Stimulated activated CD8-positive, alpha-beta memory T cell treated with anti-CD3 and anti-CD28 coated beads, Interleukin-7, amount 100 ng/mL, for 1 hour (primary cell): ENCODE data around the gene MVK.

Source experiments
- DNase-seq, 2 donors: peaks; one replicate each; pipeline ENCODE4 v3.0.0-alpha.2; 2020; ENCODE audit warnings: low read depth in 2 of 2

MVK gene

DNA sequence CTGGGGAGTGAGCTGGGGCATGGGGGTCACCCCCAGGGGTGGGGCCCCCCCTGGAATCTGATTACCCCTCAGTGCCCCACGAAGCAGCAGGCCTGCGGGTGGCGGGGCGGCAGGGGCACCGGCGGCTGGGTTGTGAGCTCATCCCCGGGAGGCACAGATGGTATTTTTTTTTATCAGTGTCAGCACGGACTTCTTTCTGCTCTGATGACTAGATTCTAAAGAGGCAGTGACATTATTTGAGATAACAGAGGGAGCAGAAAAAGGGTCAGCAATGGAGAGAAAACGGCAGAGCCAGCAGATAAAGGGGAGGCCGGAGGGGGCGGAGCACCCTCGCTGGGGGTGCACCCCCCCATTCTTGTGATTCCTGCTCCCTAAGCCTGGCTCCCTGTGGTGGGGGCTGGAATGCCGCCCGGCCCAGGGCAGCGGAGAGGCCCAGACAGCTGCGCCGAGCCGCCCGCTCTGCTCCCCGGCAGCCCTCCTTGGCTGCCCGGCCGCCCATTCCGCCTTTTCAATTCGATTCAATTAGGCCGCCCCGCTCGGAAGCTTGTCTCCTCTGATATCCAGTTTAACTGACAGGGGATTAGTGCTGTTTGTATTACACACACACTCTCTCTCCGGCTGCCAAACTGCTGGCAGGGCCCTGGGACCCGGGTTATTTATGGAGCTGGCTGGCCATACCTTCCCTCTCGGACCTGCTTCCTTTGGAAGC lies 32.9 kb downstream of the MVK start:
- no peak for DNase-seq

DNA sequence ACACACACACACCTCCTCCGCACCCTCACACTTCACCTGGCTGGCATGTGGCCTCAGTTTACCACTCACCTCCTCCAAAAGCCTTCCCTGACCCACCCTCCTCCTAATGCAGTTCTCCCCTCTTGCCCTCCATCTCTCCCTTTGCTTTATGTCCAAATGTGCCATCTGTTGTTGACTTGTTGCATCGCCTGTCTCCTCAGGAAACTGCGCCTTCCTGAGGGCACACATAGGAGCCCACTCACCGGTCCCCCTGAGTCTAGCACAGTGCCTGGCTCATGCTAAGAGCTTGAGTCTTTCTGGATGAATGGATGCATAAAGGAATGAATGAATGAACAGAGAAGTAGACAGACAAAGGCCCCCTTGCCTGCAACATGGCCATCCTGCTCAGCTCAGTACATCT lies 34.0 kb downstream of the MVK start:
- no peak for DNase-seq

DNA sequence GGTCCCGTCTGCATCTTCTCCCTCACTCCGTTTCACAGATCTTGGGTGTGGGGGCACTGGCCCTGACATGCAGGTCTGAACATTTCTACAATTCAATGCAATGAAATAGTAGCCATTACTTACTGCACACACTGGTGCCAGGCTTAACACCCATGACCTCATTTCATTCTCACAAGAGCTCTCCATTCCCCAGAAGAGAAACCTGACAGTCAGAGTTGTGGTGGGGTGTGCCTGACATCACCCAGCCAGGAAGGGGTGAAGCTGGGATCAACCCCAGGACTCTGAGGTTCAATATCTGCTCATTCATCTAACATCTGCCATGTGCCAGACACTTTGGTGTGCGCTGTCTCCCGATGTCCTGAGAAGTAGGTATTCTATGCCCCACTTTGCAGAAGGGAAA lies 34.7 kb downstream of the MVK start:
- DNase-seq, result no peak

DNA sequence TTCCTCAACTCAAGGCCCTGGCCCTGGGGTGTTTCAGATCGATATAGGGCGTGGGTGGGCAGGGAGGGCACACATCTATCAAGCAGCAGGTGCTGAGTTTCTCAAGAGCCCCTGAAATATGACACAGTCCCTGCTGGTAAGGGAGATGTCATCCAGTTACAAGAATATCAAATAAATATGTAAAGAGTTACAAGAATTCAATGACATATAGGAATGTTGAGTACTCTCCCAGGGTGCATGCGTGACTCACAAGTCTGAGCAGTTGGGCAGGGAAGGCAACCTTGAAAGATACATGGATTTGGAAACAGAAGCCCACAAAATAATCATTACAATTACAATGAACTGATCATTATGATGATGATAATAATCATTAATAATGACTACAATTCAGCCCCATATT lies 35.2 kb downstream of the MVK start:
- no peak for DNase-seq

DNA sequence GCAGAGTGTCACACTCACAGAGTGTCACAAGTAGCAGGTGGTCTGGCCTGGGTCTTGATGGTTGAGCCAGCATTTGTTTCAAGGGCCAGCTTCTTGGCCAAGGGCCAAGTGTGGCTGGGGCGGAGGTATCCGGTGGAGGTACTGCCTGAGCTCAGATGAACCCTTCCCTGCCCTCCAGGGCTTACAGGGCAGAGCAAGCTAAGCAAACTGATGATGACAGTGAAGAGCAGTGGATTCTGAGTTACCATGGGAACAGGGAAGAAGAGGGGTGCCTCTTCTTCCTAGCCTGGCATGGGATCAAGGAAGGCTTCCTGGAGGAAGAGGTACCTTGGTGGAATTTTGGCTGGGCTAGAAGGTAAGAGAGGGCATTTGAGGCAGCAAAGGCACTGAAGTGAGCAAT lies 35.7 kb downstream of the MVK start:
- DNase-seq, result no peak

DNA sequence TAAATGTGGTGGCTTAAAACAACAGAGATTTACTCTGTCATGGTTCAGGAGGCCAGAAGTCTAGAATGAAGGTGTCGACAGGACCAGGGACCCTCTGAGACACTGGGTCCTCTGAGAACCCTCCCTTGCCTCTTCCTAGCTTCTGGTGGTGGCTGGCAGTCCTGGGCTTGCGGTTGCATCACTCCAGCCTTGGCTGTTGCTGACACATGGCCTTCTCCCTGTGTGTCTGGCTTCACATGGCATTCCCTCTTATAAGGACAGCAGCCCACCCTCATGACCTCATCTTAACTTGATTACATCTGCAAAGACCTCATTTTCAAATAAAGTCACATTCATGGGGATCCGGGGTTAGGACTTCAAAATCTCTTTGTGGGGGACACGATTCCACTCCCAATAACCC lies 36.9 kb downstream of the MVK start:
- DNase-seq, result no peak

DNA sequence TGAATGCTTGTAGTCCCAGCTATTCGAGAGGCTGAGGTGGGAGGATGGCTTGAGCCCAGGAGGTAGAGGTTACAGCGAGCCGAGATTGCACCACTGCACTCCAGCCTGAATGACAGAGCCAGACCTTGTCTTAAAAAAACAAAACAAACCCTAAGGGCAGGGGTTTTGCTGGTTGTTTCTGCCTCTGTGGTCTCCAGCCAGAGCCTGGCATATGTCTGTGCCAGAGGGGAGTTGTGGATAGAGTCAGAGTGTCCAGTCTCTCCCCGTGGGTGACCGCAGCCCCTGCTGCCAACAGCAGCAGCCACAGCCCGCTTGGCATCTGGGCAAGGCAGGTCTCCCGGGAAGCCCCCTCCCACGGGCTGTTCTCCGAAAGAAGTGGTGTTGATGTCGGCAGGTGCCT lies 37.6 kb downstream of the MVK start:
- DNase-seq, result no peak

DNA sequence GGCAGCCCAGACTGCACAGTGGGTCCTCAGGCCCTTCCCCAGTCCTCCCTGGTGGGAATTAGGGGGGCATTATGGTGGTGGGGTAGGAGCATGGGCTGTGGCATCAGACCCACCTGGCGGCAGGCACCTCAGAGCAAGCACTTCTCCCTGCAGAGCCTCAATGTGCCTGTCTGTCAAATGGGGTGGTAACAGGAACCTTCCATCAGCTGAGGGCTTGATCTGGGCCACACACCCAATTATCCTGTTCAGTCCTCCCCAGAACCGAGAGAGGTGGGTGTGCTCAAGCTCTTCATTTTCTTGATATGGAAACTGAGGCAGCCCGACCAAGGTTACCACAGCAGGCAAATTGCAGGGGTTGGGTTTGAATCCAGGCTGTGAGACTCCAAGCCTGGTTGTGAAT lies 38.4 kb downstream of the MVK start:
- DNase-seq, result no peak

DNA sequence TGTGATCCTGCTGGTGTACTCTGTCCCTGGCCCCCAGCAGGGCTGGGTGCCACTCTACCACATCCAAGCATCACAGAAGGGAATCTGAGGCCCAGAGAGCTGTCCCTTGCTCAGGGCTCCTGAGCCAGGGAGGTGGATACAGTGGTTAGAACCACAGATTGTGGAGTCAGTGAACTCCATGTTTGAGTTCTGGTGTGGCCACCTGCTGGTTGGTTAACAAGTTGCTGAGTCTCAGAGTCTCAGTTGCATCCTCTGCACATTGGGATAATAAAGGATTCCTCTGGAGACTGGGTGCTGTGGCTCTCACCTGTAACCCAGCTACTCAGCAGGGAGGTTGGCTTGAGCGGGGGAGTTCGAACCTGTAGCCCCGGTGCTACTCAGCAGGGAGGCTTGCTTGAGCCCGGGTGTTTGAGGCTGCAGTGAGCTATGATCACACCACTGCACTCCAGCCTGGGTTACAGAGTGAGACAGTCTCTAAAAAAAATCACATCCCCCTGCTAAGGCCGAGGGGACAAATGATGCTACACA lies 39.4 kb downstream of the MVK start:
- DNase-seq, result no peak

DNA sequence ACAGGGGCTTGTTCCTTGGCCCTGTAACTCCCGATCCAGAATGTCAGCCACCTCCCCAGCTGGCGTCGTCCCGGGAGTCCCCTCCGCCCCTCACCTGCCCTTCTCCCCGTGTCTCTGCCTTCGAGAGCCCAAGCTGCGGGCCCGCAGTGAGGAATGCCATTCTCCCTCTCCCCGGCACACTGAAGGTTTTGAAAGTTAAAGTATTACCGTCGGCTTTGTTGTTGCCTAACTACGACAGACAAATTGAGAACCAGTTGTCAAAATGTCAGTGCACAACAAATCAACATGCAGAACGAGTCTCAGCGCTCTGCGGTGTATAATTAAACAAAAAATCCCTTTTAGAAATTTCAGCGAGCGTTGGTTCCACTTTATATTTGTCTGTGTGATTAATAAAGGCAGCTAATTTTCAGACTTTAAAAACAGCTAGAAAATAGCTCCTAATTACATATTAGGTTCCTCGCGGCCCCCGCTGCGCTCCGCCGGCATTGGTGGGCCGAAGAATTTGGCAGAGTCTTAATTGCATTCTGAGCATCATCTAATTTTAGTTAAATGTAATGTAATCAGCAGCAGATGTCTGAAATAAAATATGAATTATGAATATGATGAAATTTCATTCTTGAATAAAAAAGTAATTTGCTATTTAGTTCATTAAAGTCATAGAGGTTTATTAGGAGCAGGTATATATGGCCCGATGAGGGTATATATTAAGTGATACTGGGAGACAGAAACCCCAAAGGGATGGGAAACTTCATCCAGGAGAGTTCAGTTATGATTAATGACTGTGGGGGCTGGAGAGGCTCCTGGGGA lies 40.3 kb downstream of the MVK start:
- no peak for DNase-seq

DNA sequence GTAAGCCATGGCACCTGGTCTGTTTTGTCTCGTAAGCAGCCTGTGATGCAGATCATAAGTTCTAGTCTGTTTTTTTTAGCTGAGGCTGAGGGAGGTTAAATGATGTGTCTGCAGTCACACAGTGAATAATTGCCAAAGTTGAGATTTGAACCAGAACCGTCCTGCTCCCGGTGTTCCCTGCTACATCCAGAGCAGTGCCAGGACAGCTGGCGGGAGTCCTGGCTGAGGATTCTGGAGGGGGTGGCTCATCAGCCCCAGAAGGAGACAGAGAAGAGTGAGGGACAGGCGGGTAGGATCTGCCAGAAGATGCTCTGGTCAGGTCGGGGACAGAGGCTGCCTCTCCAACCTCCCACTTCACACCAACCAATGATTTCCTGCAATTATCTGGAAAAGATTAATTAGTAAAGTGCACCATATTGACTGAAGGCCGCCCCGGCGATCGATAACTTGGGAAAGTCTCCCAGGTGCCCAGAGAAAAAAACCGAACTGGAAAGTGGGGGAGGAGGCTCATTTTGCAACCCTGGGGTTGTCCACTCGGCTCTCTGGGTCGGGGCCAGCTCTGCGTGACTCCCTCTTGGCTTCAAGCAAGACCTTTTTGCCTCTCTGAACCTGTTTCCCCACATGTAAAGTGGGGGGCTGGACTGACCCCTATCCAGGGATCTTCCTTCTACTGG lies 42.1 kb downstream of the MVK start:
- no peak for DNase-seq

DNA sequence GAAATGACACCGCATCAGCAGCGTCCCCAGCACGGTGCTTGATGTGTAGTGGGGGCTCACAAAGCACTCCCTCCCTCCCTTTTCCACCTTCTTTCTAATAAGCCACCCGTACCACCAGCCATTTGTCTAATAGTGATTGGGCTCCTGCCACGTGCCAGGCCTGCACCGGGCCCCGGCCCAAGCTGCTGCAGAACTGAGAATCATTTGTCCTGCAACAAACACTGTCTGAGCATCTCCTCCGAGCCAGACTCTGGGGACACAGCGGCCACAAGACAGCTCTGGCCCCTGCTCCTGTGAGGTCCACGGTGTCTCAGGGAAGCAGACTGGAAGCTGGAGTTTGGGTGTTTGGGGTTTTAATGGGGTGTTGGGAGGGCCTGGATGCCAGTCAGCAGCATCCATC lies 43.9 kb downstream of the MVK start:
- DNase-seq, result no peak

DNA sequence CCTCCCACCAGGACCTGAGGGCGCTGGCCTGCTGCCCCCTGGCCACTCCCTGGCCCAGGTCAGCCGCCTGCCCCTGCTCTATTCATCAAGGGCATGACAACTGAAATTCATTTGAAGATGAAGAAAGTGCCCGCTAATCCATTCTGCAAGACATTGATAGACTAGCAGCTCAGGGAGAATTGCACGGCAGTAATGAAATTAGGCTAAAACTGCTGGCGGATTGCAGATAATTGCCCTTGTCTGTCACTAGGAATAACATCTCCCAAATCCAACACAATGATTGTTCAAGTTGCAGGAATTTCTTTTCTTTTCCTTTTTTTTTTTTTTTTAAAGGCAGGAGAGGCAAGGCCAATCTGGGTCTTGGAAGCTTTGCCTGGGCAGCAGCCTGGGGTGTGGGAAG lies 44.5 kb downstream of the MVK start:
- DNase-seq, result no peak

DNA sequence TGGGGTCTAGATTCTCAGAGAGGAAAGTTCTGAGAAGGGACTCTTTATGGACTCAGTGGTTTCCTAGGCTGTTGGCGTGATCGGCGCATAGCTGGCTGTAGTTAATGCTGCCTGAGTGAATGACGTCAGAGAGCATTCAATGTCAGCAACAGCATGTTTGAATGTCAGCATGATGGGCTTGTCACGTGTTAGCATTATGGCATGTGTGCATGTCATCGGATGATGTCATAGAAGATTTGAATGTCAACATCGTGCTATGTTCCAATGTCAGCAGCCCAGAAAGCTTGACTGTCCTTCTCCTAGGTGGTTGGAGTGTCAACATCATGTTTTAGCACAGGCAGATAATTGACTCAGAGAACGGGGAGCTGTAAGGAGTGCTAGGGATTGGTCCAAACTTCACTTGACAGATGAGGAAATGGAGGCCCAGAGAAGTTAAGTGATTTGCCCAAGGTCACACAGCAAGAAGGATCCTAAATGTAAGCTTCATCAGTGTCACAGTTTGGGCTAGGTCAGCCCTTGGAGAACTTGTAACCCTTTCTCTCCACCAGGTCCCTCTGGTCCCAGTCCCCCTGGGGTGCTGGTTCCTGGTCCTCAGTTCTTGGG lies 45.5 kb downstream of the MVK start:
- DNase-seq, result no peak

DNA sequence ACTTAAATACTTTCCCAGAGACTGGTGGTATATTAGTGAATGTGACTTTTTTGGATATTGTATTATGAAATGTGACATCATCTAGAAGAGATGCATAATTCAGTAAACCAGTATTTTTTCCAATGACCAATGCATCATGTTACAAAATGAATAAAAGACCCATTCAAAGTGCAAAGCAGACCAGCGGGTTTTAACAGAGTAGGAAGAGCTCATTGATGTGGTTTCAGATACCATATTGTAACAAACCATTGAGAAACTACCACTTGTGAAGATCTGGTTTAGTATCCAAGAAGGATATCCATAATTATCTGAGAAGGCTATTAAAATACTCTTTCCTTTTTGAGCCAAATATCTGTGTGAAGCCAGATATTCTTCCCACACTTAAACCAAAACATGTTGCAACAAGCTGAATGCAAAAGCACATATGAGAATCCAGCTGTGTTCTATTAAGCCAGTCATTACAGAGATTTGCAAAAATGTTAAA lies 47.7 kb downstream of the MVK start:
- no peak for DNase-seq

DNA sequence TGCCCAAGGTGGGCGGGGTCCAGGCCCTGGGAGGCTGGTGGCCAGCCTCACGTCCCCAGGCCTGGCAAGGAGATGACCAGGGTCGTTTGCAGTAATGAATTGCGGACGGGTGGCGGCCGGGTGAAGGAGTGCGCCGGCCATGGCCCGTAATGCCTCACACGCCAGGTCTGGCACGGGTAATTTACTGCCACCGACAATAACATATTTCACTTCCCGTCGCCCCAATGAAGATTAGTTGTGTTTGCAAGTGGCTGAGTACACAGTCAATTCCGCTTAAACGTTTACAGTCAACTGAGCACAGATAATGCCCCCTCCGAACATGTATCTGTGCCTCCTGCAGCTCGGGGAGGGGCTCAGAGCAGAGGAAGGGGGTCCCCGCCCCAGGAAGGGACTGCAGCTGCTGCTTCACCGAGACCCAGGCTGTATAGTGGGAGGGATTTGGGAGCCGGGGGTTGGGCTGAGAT lies 48.3 kb downstream of the MVK start:
- no peak for DNase-seq

DNA sequence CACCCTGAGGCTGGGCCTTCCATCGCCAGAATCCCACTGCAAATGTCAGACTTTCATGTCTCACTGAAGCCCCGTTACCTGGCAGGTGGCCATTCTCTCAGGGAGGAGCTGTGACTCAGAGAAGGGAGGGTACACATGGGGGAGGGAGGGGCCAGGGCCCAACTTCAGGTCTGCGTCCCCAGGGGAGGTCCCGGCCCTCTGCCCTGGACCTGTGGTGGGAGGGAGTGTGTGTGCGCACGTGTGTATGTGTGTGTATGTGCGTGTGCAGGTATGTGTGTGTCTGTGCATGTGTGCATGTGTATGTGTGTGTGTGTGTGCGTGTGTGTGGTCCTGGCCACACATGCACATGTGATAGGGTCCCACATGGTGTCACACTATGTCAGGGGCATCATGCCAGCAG lies 50.9 kb downstream of the MVK start:
- no peak for DNase-seq

DNA sequence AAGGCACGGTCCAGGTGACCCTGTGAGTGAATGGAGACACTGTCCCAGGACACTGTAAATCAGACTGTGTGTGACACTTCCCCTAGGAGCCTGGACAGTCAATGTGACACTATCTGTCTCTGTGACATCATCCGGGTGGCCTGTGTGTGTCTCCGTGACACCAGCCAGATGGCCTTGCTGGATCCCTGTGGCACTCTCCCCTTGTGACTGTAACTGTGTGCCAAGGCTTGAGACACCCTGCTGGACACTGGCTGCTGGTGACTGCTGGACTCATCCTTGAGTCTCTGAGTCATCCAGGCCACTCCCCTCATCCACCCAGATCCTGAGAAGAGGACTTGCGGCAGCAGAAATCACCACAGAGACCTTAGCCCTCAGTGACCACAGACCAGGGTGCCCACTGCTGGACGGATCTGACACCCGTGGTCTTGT lies 51.6 kb downstream of the MVK start:
- no peak for DNase-seq

DNA sequence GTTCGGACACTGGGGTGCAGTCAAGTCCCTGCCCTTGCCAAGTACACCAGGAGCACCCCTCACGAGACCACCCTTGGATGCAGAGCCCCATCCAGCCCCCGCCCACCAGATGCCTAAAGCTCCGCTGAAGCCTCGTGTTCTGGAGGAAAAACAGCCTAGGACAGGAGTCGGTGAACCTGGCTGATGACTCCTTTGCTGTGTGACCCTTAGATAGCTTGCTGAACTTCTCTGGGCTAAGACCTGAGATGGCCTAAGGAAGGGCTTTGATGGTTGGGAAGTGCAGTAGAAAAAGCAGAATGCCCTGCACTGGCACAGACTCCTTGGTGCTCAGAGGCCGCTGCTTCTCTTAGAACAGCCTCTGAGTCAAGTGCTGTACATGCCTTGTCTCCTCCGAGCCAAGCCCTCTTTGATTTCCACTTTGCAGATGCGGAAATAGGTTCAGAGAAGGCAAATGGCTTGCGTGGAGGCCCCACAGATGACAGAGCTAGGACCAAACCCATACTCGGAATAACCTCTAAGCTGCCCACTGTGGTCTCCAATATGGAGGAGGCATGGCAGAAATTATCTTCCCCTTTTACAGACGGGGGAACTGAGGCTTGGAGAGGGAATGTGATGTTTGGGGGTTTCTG lies 52.3 kb downstream of the MVK start:
- no peak for DNase-seq

DNA sequence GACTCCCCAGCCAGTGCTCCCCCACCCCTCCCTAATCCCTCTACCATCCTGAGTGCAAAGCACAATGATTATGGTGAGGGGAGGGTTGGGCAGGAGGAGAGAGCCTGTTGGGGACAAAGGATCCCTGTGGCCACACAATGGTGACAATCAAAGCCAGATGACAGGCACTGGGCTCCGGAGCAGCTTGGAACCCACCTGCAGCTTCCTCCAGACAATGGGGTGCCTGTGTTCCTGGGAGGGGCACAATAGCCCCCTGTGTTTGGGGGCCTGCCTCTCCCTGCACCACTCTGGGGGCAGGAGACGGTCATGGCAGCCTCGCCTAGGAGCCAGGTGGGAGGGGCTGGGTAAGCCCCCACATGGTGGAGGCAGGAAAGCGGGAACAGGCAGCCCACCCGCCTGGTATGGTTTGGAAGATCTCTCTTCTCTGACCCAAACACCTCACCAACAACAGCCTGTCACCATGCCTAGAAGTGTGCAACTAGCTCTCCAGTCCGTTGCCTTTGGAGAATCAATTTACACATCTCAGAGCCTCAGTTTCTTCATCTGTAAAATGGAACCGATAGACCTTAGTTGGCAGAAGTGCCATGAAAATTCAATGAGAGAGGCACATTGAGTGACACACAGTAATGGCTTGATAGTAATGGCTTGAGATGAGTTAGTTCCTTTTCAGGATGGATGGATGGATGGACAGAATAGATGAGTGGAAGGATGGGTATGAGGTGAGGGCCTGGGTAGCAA lies 53.0 kb downstream of the MVK start:
- no peak for DNase-seq

DNA sequence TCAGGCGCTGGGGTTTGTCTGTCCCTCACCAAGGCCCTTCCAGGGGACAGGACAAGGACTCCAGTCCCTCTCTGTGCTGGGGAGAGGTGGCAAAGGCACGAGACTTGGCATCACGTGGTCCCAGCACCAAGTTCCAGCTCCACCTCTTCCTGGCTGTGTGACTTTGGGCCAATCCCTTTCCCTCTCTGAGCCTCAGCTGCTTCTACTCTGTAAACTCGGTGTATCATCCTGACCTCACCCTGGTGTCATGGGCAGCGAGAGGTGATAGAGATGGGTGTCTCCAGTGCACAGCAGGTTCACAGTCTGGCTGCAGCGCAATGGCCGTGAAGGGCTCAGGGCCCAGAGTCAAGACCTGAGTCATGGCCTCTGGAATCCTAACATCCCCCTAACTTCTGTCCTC lies 54.0 kb downstream of the MVK start:
- no peak for DNase-seq
